HUDEP-2 (cell line): ENCODE results near the gene CBR3.

Experiments used
- DNase-seq, 76 experiments: peaks; one replicate each; lab custom pipeline; 2025; ENCODE audit not compliant: unreplicated experiment in 76 of 76; lab: John Stamatoyannopoulos, UW

The CBR3 gene

GRCh38 chr21:36149788-36150711, 15.2 kb downstream of the CBR3 start:
- DNase-seq: peak in 19 of 76 experiments; percentile 6 to 66 (median 29)

- no peak for DNase-seq
These were observed 20.9 kb downstream of the CBR3 start for GRCh38 chr21:36155603-36156338.

- peak; percentile 86 to 100 (median 99) for DNase-seq
These were observed 21.5 kb downstream of the CBR3 start for GRCh38 chr21:36156339-36156814.

- DNase-seq: peak in 12 of 76 experiments; percentile 30 to 62 (median 52)
These were observed 22.2 kb downstream of the CBR3 start, which contains the start of gene DOP1B for GRCh38 chr21:36156815-36157670. TSS of gene DOP1B (plus strand) at chr21:36156824. CDS start at chr21:36164734, 7,910 bp downstream.

- DNase-seq: no peak
These were observed 24.6 kb downstream of the CBR3 start for GRCh38 chr21:36159356-36159921.

GRCh38 chr21:36160850-36161178, 25.9 kb downstream of the CBR3 start:
- DNase-seq: no peak

GRCh38 chr21:36162631-36163030, 27.8 kb downstream of the CBR3 start:
- DNase-seq: no peak

- no peak for DNase-seq
These were observed 29.2 kb downstream of the CBR3 start for GRCh38 chr21:36163750-36164741.

- no peak for DNase-seq
These were observed 30.5 kb downstream of the CBR3 start for GRCh38 chr21:36165356-36165755.

- no peak for DNase-seq
These were observed 31.8 kb downstream of the CBR3 start for GRCh38 chr21:36166705-36167104.

GRCh38 chr21:36167541-36167940, 32.7 kb downstream of the CBR3 start:
- no peak for DNase-seq

- peak in 1 of 76 experiments; percentile 7 for DNase-seq
These were observed 34.7 kb downstream of the CBR3 start for GRCh38 chr21:36169470-36170128.

- no peak for DNase-seq
These were observed 35.9 kb downstream of the CBR3 start for GRCh38 chr21:36170823-36171222.

- DNase-seq: no peak
These were observed 36.5 kb downstream of the CBR3 start for GRCh38 chr21:36171336-36171735.

- no peak for DNase-seq
These were observed 37.0 kb downstream of the CBR3 start for GRCh38 chr21:36171741-36172331.

GRCh38 chr21:36174780-36175179, 39.9 kb downstream of the CBR3 start:
- no peak for DNase-seq

GRCh38 chr21:36175771-36176565, 41.1 kb downstream of the CBR3 start:
- no peak for DNase-seq
